Heart right ventricle (tissue), 16 donors: ENCODE measurements around the gene CLBA1. TPM values are rescaled to one million over a fixed set of nuclear protein-coding genes. Genes with fewer than 3 reads are reported as not detected.

ENCODE experiments used
- ATAC-seq, 8 donors: fragments of 200-7000 bp; cut with Tn5 transposase; one replicate each; pipeline ENCODE4 v1.9.1; 2020; ENCODE audit warnings: mild to moderate bottlenecking in 8 of 8, moderate library complexity in 8 of 8, moderate number of reproducible peaks in 1 of 8
- DNase-seq, 2 donors: peaks; one replicate each; pipeline ENCODE4 v3.0.0-alpha.2; 2020
- H3K27ac ChIP-seq, 10 donors: fragments of 200-600 bp; sonication (generic) in 2 of 10; one replicate each; pipeline versions ENCODE4 v1.5.0 to v1.8.0; 2020 to 2022; ENCODE audit warnings: mild to moderate bottlenecking in 3 of 10
- H3K27me3 ChIP-seq, 7 donors: fragments of 200-600 bp; one replicate each; pipeline ENCODE4 v1.8.0; 2021 to 2022; ENCODE audit warnings: mild to moderate bottlenecking in 2 of 7
- H3K36me3 ChIP-seq, 9 donors: fragments of 200-600 bp; sonication (generic) in 1 of 9; one replicate each; pipeline versions ENCODE4 v1.5.0 to v1.8.0; 2020 to 2022; ENCODE audit warnings: mild to moderate bottlenecking in 2 of 9
- H3K4me1 ChIP-seq, 9 donors: fragments of 200-600 bp; sonication (generic) in 1 of 9; one replicate each; pipeline versions ENCODE4 v1.5.0 to v1.8.0; 2020 to 2022; ENCODE audit warnings: mild to moderate bottlenecking in 4 of 9
- H3K4me3 ChIP-seq, 10 donors: fragments of 200-600 bp; sonication (generic) in 2 of 10; one replicate each; pipeline versions ENCODE4 v1.5.0 to v1.8.0; 2020 to 2022; ENCODE audit warnings: mild to moderate bottlenecking in 7 of 10, moderate library complexity in 2 of 10
- H3K9me3 ChIP-seq, 11 donors: fragments of 200-600 bp in 10 of 11; sonication (generic) in 2 of 11; one replicate each; pipeline versions ENCODE4 v1.5.0 to v1.8.0; 2013 to 2022; ENCODE audit warnings: mild to moderate bottlenecking in 2 of 11, control low read depth in 1 of 11, moderate library complexity in 1 of 11
- WGBS, 2 donors: extraction: QIAGEN DNeasy Blood & Tissue Kit; methylation state at CpG; one replicate each; pipeline ENCODE4 v1.1.7; 2013; ENCODE audit warnings: inconsistent platforms in 1 of 2; 5-methylcytosine and 5-hydroxymethylcytosine counted together
- intact Hi-C, 10 donors: fragments of 100-400 bp; cut with DNase I; formaldehyde crosslinking; loops; one replicate each; pipeline versions ENCODE4 v1.11.1 to v1.14.2; 2022
- polyA plus RNA-seq, 2 donors: library from polyadenylated mRNA; stranded (reverse); fragments of 200-250 nt; gene quantifications; one replicate each; pipeline ENCODE4 v1.2.3, GENCODE V29; 2013
- total RNA-seq, 10 donors: library from RNA; stranded (reverse); fragmentation: NEBNext Ultra II Directional in 3 of 10; extraction: Animal tissue kit (Norgen Biotek cat#: 25700) in 3 of 10; gene quantifications; one replicate each; pipeline versions ENCODE4 v1.2.1 to v1.2.4, GENCODE V29; 2021 to 2023
- TF ChIP-seq, protein P1 (sequence below), 9 donors: fragments of 200-600 bp; sonication (generic) in 2 of 9; IDR thresholded peaks; one replicate each; pipeline versions ENCODE4 v1.5.0 to v1.8.0; 2021 to 2022; ENCODE audit warnings: antibody characterized with exemption in 9 of 9, mild to moderate bottlenecking in 5 of 9, moderate library complexity in 1 of 9
- donor health status: Arrhythmogenic right ventricular cardiomyopathy.
- donor health status: ischemic (EF 13 %, LVEDD 7.1; RV severe dilation, severe dysfunction).
- donor health status: healthy with polysubstance abuse.
- donor health status: DM: no; HTN: yes; CAD: no.
- donor health status: DM: no; HTN: no; CAD: no.
- donor health status: ischemic (EF 25% LVEDD 6.9; RV normal size, moderate dysfunction).
- donor health status: ischemic (EF 25% LVEDD 5.7; RV mildly dilated, moderate dysfunction).
- donor health status: healthy.
- donor health status: DM: yes; HTN: yes; CAD: no.
- donor health status: Ischemic cardiomyopathy.
- donor health status: ischemic (EF 35%, LVEDD 5.7; RV mildly dilated, moderate dysfunction).
- donor health status: nonischemic (EF 11% LVEDD 7.7; RV severe dilation, severe dysfunction).
- donor health status: DM: yes; HTN: yes; CAD: no.
- donor health status: PGD.
- donor health status: ischemic (EF 29% LVEDD 5.4; RV normal size, mild dysfunction).
- donor health status: nonischemic (EF 23%, LVEDD 6.1; RV moderate dilation, normal function).

The CLBA1 gene
- total and polyA plus RNA-seq, 12 donors = 1.2 to 3.5 (median 2.6) TPM

DNA sequence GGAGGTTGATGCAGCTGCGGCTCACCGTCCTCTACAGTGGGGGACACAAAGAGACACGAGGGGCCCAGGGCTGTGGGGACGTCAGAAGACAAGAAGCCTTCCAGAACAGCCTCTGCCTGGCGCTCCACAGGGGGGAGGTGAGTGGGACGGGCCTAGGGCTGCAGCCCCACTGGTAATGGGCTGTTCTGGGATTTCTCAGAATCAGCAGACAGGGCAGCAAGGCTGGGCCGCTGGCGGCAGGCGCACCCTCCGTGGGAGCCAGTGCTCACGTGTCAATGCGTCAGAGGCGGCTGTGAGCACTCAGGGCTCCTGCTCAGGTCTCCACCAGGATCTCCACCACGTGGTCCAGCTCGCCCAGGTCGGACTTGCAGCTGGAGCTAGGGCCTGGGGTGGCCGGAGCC, 25.3 kb downstream of the CLBA1 start:
- Histone ChIP-seq H3K27ac (no peak overlapping the region), H3K9me3 (no peaks in the 10 kb centered on the region), H3K4me1 (peaks cover 0 to 25% (median 8%) of the 10 kb centered on the region in 9 donors), H3K27me3 (no peaks in the 10 kb centered on the region), H3K4me3 (no peak overlapping the region), H3K36me3 (peaks cover 0 to 59% (median 4%) of the 10 kb centered on the region in 9 donors)
- intact Hi-C loops = no loop called here
- 73 to 84% methylated on average over 17 of the region's 17 CpGs for WGBS, 2 donors
- ATAC-seq (no peak), DNase-seq (no peak)
- TF ChIP-seq, protein P1, sequence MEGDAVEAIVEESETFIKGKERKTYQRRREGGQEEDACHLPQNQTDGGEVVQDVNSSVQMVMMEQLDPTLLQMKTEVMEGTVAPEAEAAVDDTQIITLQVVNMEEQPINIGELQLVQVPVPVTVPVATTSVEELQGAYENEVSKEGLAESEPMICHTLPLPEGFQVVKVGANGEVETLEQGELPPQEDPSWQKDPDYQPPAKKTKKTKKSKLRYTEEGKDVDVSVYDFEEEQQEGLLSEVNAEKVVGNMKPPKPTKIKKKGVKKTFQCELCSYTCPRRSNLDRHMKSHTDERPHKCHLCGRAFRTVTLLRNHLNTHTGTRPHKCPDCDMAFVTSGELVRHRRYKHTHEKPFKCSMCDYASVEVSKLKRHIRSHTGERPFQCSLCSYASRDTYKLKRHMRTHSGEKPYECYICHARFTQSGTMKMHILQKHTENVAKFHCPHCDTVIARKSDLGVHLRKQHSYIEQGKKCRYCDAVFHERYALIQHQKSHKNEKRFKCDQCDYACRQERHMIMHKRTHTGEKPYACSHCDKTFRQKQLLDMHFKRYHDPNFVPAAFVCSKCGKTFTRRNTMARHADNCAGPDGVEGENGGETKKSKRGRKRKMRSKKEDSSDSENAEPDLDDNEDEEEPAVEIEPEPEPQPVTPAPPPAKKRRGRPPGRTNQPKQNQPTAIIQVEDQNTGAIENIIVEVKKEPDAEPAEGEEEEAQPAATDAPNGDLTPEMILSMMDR (IDR thresholded peaks at IDR 0.05) = no peak

DNA sequence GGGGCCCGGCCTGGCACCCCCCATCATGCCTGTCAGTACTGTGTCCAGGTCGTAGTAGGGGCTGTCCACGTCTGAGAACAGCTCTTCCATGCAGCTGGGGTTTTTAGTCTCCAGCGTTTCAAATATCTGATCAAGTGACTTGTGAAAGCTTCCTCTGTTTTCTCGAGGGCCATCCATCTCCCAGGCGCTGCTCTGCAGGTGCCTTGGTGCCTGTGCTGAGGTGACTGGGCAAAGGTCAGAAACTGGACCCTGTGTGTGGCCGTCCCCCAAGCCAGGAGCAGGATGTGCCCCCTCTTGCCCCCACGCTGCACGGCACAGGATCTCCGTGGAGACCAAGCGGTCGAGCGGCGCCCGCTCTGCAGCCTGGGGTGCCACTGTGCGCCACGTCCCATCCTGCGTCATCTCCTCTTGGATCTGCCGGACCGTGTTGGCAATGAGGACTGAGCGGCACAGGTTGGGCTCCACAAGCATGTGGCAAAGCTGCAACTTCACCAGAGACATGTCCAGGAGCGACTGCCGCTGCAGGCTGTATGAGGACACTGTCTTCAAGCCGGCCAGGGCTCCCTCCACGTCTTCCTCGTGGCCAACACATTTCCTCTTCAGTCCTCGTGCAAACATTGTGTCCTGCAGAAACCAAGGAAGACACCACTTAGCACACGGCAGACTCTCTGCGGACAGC, 25.9 kb downstream of the CLBA1 start:
- ATAC-seq (no peak), DNase-seq (no peak)
- Histone ChIP-seq H3K4me3 (no peak overlapping the region), H3K27me3 (no peaks in the 10 kb centered on the region), H3K27ac (no peak overlapping the region), H3K9me3 (no peaks in the 10 kb centered on the region), H3K36me3 (peaks cover 0 to 53% (median 4%) of the 10 kb centered on the region in 9 donors), H3K4me1 (peaks cover 0 to 28% (median 8%) of the 10 kb centered on the region in 9 donors)
- 78 to 86% methylated on average over 29 of the region's 29 CpGs for WGBS, 2 donors
- intact Hi-C loops = no loop called here
- TF ChIP-seq, protein P1 (IDR thresholded peaks at IDR 0.05) = no peak

DNA sequence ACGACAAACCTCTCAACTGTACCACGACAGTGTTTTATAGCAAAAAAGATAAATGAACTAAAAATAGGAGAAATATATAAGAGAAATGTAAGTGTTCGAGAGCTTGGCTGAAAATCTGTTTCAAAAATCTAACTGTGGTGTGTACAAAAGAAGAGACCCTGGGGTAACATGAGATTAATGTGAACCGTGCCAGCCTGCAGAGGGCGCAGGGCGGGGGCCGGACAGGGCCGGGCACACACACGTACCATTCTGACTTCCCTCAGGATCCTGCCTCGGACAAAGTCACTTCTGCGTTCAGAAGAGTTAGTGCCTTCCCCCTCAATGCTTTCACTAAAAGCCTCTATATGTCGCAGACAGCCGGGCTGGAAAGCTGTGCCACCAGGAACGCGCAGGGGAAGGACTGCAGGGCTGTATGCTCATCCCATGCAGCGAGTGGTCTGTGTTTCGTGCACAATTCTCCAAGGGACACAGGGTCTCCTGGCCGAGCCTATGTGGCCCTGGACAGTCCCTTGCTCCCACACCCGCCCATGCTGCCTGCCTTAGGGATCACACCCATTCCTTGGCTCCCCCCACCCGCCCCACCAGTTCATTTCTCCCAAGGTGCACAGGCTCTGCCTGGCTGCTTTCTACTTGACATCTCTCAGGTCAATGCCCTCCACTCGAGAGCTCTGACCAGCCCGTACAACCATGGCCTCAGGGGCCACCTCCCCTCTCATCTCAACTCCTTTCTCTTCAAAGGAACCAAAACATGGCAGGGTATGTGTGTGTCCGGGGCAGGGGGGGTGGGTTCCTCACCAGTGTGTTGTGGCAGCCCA, 26.8 kb downstream of the CLBA1 start:
- Histone ChIP-seq H3K27ac (no peak overlapping the region), H3K27me3 (no peaks in the 10 kb centered on the region), H3K4me3 (no peak overlapping the region), H3K4me1 (peaks cover 0 to 30% (median 8%) of the 10 kb centered on the region in 9 donors), H3K36me3 (peaks cover 0 to 46% (median 4%) of the 10 kb centered on the region in 9 donors), H3K9me3 (no peaks in the 10 kb centered on the region)
- 54 to 75% methylated on average over 23 of the region's 23 CpGs for WGBS, 2 donors
- ATAC-seq (peak in 6 of 8 donors; percentile 53 to 83 (median 76)), DNase-seq (peak in 1 of 2 donors; percentile 35)
- TF ChIP-seq, protein P1 (IDR thresholded peaks at IDR 0.05) = peak in 8 of 9 donors; percentile 16 to 53 (median 38)
- intact Hi-C loops = no loop called here

DNA sequence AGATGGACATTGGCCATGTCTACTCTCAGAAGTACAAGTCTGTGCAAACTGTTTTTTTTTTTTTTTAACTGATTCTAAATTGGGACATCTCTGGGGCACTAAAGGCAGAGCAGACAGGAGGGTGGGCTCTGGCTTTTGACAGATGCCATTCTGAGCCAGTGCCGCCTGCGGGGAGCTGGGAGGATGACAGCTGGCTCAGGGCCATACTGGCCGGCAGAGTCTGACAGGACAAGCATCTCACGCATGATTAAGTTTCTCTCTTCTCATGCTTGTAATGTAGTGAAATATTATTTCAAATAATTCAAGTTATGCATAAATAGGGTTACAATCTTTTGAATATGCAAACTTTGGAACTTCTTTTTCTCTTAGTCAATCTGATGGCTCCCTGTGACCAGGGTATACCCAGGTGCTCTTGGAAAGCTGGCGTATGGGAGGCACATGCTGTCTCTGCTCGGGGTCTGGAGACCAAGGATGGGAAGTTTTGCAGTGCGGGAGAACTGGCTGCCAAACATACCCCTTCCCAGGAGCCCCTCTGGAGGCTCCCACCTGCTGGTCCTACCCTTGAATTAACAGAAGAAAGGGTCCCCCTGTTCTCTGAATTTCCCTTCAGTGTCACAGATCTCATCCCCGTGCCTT, 27.7 kb downstream of the CLBA1 start:
- Histone ChIP-seq H3K4me3 (no peak overlapping the region), H3K27me3 (no peaks in the 10 kb centered on the region), H3K4me1 (peaks cover 0 to 36% (median 8%) of the 10 kb centered on the region in 9 donors), H3K9me3 (no peaks in the 10 kb centered on the region), H3K36me3 (peaks cover 0 to 41% (median 4%) of the 10 kb centered on the region in 9 donors), H3K27ac (no peak overlapping the region)
- TF ChIP-seq, protein P1 (IDR thresholded peaks at IDR 0.05) = peak in 5 of 9 donors; percentile 22 to 40 (median 25)
- 34 to 40% methylated on average over 8 of the region's 8 CpGs for WGBS, 2 donors
- DNase-seq (peak; percentile 31 to 50), ATAC-seq (peak in 7 of 8 donors; percentile 44 to 91 (median 69))
- intact Hi-C loops = no loop called here
